Measurements from ENCODE around the gene SLC22A31. TPM values are rescaled to one million over a fixed set of nuclear protein-coding genes. Genes with fewer than 3 reads are reported as not detected.

SLC22A31 gene
- total and polyA plus RNA-seq, 2 experiments from 2014 or later = 2.1 to 13.8 TPM

- H4K20me1 ChIP-seq (replicated peaks; ENCODE audit: insufficient read depth) = no peaks in the 10 kb centered on the region; the same call in 1 of the 2 replicates
- H3K27me3 Mint-ChIP-seq (ENCODE audit: insufficient read depth, low read depth, poor library complexity) = peaks cover 21% of the 10 kb centered on the region
- H3K4me3 Mint-ChIP-seq = no peak overlapping the region
- no peaks in the 10 kb centered on the region for H3K79me2 ChIP-seq (replicated peaks; ENCODE audit: insufficient read depth)
- H3K9me3 Mint-ChIP-seq = peaks cover 21% of the 10 kb centered on the region
- H3K4me2 ChIP-seq = no peak overlapping the region
- H3F3A ChIP-seq (replicated peaks; ENCODE audit: low read depth) = peaks cover 17% of the 10 kb centered on the region
- H3K27ac Mint-ChIP-seq = no peak overlapping the region
- no peaks in the 10 kb centered on the region for H3K4me1 Mint-ChIP-seq
- no peak overlapping the region for H2AFZ ChIP-seq
- no peaks in the 10 kb centered on the region for H3K36me3 ChIP-seq (ENCODE audit: insufficient read depth)
- H3K4me3 ChIP-seq = no peak overlapping the region
- H3K4me1 ChIP-seq (ENCODE audit: insufficient read depth) = no peaks in the 10 kb centered on the region
- H3K27ac ChIP-seq (ENCODE audit: low read depth) = no peak overlapping the region
- DNase-seq (ENCODE audit: low spot score) = no peak
- ATAC-seq = no peak
- no peaks in the 10 kb centered on the region; the same call in 2 of the 3 replicates for H3K36me3 Mint-ChIP-seq (ENCODE audit: low read depth)
- 0 out of 2 replicates have a peak, but pooled peaks cover 6% of the 10 kb centered on the region for H3K9me2 ChIP-seq (ENCODE audit: insufficient read depth)
- no peaks in the 10 kb centered on the region for H3K27me3 ChIP-seq (ENCODE audit: insufficient read depth)
- TF ChIP-seq CREB1 (CRISPR knock-in tag; IDR thresholded peaks at IDR 0.05; ENCODE audit: low read depth) (no peak), JUNB (IDR thresholded peaks at IDR 0.05; ENCODE audit: unreplicated experiment) (no peak), NANOG (IDR thresholded peaks at IDR 0.05; ENCODE audit: borderline replicate concordance) (no peak), POLR2AphosphoS5 (IDR thresholded peaks at IDR 0.05; ENCODE audit: low read depth) (no peak), STAT1 (IDR thresholded peaks at IDR 0.05; ENCODE audit: unreplicated experiment) (no peak), ZNF114 (CRISPR knock-in tag; IDR thresholded peaks at IDR 0.05) (no peak), EZH2 (IDR thresholded peaks at IDR 0.05; ENCODE audit: low read depth, unreplicated experiment) (no peak), ZNF331 (CRISPR knock-in tag; IDR thresholded peaks at IDR 0.05; ENCODE audit: low read depth) (no peak), EZH2phosphoT487 (IDR thresholded peaks at IDR 0.05; ENCODE audit: unreplicated experiment) (no peak), CTCF (conservative IDR thresholded peaks at IDR 0.05; ENCODE audit: low read depth in 2 of 2) (no peak), ETS1 (IDR thresholded peaks at IDR 0.05) (no peak), REST (IDR thresholded peaks at IDR 0.05; ENCODE audit: unreplicated experiment) (no peak)
- TF ChIP-seq, protein P1, sequence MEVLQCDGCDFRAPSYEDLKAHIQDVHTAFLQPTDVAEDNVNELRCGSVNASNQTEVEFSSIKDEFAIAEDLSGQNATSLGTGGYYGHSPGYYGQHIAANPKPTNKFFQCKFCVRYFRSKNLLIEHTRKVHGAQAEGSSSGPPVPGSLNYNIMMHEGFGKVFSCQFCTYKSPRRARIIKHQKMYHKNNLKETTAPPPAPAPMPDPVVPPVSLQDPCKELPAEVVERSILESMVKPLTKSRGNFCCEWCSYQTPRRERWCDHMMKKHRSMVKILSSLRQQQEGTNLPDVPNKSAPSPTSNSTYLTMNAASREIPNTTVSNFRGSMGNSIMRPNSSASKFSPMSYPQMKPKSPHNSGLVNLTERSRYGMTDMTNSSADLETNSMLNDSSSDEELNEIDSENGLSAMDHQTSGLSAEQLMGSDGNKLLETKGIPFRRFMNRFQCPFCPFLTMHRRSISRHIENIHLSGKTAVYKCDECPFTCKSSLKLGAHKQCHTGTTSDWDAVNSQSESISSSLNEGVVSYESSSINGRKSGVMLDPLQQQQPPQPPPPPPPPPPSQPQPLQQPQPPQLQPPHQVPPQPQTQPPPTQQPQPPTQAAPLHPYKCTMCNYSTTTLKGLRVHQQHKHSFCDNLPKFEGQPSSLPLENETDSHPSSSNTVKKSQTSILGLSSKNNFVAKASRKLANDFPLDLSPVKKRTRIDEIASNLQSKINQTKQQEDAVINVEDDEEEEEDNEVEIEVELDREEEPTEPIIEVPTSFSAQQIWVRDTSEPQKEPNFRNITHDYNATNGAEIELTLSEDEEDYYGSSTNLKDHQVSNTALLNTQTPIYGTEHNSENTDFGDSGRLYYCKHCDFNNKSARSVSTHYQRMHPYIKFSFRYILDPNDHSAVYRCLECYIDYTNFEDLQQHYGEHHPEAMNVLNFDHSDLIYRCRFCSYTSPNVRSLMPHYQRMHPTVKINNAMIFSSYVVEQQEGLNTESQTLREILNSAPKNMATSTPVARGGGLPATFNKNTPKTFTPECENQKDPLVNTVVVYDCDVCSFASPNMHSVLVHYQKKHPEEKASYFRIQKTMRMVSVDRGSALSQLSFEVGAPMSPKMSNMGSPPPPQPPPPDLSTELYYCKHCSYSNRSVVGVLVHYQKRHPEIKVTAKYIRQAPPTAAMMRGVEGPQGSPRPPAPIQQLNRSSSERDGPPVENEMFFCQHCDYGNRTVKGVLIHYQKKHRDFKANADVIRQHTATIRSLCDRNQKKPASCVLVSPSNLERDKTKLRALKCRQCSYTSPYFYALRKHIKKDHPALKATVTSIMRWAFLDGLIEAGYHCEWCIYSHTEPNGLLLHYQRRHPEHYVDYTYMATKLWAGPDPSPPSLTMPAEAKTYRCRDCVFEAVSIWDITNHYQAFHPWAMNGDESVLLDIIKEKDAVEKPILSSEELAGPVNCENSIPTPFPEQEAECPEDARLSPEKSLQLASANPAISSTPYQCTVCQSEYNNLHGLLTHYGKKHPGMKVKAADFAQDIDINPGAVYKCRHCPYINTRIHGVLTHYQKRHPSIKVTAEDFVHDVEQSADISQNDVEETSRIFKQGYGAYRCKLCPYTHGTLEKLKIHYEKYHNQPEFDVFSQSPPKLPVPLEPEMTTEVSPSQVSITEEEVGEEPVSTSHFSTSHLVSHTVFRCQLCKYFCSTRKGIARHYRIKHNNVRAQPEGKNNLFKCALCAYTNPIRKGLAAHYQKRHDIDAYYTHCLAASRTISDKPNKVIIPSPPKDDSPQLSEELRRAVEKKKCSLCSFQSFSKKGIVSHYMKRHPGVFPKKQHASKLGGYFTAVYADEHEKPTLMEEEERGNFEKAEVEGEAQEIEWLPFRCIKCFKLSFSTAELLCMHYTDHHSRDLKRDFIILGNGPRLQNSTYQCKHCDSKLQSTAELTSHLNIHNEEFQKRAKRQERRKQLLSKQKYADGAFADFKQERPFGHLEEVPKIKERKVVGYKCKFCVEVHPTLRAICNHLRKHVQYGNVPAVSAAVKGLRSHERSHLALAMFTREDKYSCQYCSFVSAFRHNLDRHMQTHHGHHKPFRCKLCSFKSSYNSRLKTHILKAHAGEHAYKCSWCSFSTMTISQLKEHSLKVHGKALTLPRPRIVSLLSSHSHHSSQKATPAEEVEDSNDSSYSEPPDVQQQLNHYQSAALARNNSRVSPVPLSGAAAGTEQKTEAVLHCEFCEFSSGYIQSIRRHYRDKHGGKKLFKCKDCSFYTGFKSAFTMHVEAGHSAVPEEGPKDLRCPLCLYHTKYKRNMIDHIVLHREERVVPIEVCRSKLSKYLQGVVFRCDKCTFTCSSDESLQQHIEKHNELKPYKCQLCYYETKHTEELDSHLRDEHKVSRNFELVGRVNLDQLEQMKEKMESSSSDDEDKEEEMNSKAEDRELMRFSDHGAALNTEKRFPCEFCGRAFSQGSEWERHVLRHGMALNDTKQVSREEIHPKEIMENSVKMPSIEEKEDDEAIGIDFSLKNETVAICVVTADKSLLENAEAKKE (CRISPR knock-in tag; IDR thresholded peaks at IDR 0.05) = no peak
Observed at GRCh38 chr16:89159066-89159849, 41.1 kb downstream of the SLC22A31 start.

Data from GM23338 (cell line).